ENCODE measurements around the gene PPFIA3.
"Not testable (repeated sequence)": the region's sequence is repeated elsewhere in the genome, so short reads cannot be mapped to it uniquely, and the experiment has no call there.

- not testable (repeated sequence) for TF ChIP-seq CTCF, POLR2A (IDR thresholded peaks at IDR 0.05)
Measured at GRCh38 chr19:49127225-49127624, 7.9 kb downstream of the PPFIA3 start.

Measured in testis (tissue), 2 donors.